HG03558 (cell line): ENCODE data around the gene TSNAX.

ENCODE experiments used
- ATAC-seq: cut with Tn5 transposase; IDR thresholded peaks from one replicate; pipeline ENCODE4 v1.9.1; 2021; ENCODE audit warnings: moderate number of reproducible peaks; ENCODE audit not compliant: unreplicated experiment; ENCODE audit errors: extremely low read depth

The TSNAX gene

GRCh38 chr1:231517076-231517475, 11.4 kb upstream of the TSNAX start:
- no peak for ATAC-seq

- ATAC-seq = no peak
Measured at GRCh38 chr1:231518485-231519034, 9.9 kb upstream of the TSNAX start.

GRCh38 chr1:231519166-231519565, 9.3 kb upstream of the TSNAX start:
- no peak for ATAC-seq

GRCh38 chr1:231522038-231522437, 6.4 kb upstream of the TSNAX start:
- ATAC-seq = no peak

GRCh38 chr1:231522931-231523642, 5.4 kb upstream of the TSNAX start:
- no peak for ATAC-seq

- no peak for ATAC-seq
Measured at GRCh38 chr1:231523816-231524215, 4.7 kb upstream of the TSNAX start.

GRCh38 chr1:231526536-231526935, 1.9 kb upstream of the TSNAX start:
- ATAC-seq = no peak

GRCh38 chr1:231527586-231528171, 790 bp upstream of the TSNAX start:
- peak; percentile 3 for ATAC-seq

GRCh38 chr1:231533240-231533639, 4.8 kb downstream of the TSNAX start:
- ATAC-seq = no peak

- no peak for ATAC-seq
Measured at GRCh38 chr1:231534703-231535159, 6.3 kb downstream of the TSNAX start.

GRCh38 chr1:231536099-231536498, 7.6 kb downstream of the TSNAX start:
- no peak for ATAC-seq

GRCh38 chr1:231540847-231541246, 12.4 kb downstream of the TSNAX start:
- no peak for ATAC-seq

GRCh38 chr1:231541842-231542241, 13.4 kb downstream of the TSNAX start:
- ATAC-seq = no peak

- ATAC-seq = no peak
Measured at GRCh38 chr1:231544943-231545592, 16.6 kb downstream of the TSNAX start.

GRCh38 chr1:231546693-231547092, 18.2 kb downstream of the TSNAX start:
- ATAC-seq = no peak

- ATAC-seq = no peak
Measured at GRCh38 chr1:231549733-231550447, 21.4 kb downstream of the TSNAX start.

- no peak for ATAC-seq
Measured at GRCh38 chr1:231550448-231550781, 21.9 kb downstream of the TSNAX start.

GRCh38 chr1:231553320-231553719, 24.9 kb downstream of the TSNAX start:
- ATAC-seq = no peak

- no peak for ATAC-seq
Measured at GRCh38 chr1:231554969-231555368, 26.5 kb downstream of the TSNAX start.

- ATAC-seq = no peak
Measured at GRCh38 chr1:231557411-231557810, 28.9 kb downstream of the TSNAX start.
